Thyroid gland (tissue), 4 donors: ENCODE results near the gene ANAPC13.

Source experiments
- POLR2A ChIP-seq, 2 donors: fragments of 450-650 bp; IDR thresholded peaks; one replicate each; pipeline ENCODE4 v1.6.1; 2017; ENCODE audit warnings: antibody characterized with exemption in 2 of 2, mild to moderate bottlenecking in 2 of 2, moderate library complexity in 1 of 2
- TF ChIP-seq, protein P1 (sequence below), 6 experiments: fragments of 200-600 bp in 3 of 6; fragments of 450-650 bp in 3 of 6; sonication (generic) in 3 of 6; IDR thresholded peaks; one replicate each; pipeline ENCODE4 v1.5.1; 2016 to 2019; ENCODE audit warnings: antibody characterized with exemption in 6 of 6, mild to moderate bottlenecking in 2 of 6, inconsistent platforms in 1 of 6, moderate library complexity in 1 of 6

DNA sequence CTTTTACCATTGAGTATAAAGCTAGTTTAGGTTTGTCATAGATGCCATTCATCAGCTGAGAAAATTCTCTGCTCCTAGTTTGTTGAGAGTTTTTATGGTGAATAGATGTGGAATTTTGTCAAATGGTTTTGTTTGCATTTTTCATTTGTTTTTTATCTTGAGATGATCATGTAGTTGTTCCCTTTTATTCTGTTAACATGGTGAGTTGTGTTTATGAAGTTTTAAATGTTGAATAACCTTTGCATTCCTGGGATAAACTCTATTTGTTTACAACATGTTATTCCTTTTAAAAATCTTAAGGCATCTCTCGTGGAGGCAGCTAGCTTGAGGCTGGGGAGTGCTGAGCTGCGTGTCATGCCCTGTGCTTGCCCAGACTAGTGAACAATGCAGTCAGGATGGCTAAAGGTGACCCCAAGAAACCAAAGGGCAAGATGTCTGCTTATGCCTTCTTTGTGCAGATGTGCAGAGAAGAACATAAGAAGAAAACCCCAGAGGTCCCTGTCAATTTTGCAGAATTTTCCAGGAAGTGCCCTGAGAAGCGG lies 48.5 kb downstream of the ANAPC13 start:
- no peak for TF ChIP-seq POLR2A (IDR thresholded peaks at IDR 0.05)
- TF ChIP-seq, protein P1, sequence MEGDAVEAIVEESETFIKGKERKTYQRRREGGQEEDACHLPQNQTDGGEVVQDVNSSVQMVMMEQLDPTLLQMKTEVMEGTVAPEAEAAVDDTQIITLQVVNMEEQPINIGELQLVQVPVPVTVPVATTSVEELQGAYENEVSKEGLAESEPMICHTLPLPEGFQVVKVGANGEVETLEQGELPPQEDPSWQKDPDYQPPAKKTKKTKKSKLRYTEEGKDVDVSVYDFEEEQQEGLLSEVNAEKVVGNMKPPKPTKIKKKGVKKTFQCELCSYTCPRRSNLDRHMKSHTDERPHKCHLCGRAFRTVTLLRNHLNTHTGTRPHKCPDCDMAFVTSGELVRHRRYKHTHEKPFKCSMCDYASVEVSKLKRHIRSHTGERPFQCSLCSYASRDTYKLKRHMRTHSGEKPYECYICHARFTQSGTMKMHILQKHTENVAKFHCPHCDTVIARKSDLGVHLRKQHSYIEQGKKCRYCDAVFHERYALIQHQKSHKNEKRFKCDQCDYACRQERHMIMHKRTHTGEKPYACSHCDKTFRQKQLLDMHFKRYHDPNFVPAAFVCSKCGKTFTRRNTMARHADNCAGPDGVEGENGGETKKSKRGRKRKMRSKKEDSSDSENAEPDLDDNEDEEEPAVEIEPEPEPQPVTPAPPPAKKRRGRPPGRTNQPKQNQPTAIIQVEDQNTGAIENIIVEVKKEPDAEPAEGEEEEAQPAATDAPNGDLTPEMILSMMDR (IDR thresholded peaks at IDR 0.05): no peak
